WTC11 (cell line): ENCODE data around the gene PDCD1LG2.

Source experiments
- CTCF ChIP-seq: fragments of 200-600 bp; IDR thresholded peaks from 2 replicates; pipeline ENCODE4 v1.8.0; 2022; ENCODE audit warnings: antibody characterized with exemption
- ELF4 ChIP-seq: sonication (generic); formaldehyde crosslinking; IDR thresholded peaks from 2 replicates; pipeline ENCODE4 v1.8.1; 2022; ENCODE audit warnings: low read depth, mild to moderate bottlenecking, moderate library complexity, missing genetic modification reagents
- JUN ChIP-seq: sonication (generic); formaldehyde crosslinking; IDR thresholded peaks from 2 replicates; pipeline ENCODE4 v1.8.0; 2023; ENCODE audit warnings: mild to moderate bottlenecking, missing genetic modification reagents
- NFATC4 ChIP-seq: fragments of 250-450 bp; sonication (Bioruptor Pico); IDR thresholded peaks from 2 replicates; pipeline ENCODE4 v1.9.0; 2021; ENCODE audit warnings: mild to moderate bottlenecking
- ZNF121 ChIP-seq: sonication (generic); formaldehyde crosslinking; IDR thresholded peaks from 2 replicates; pipeline ENCODE4 v1.8.0; 2023; ENCODE audit warnings: missing genetic modification reagents
- TF ChIP-seq, protein P1 (sequence below): sonication (generic); formaldehyde crosslinking; IDR thresholded peaks from 2 replicates; pipeline ENCODE4 v1.8.0; 2022; ENCODE audit warnings: mild to moderate bottlenecking, missing genetic modification reagents

DNA sequence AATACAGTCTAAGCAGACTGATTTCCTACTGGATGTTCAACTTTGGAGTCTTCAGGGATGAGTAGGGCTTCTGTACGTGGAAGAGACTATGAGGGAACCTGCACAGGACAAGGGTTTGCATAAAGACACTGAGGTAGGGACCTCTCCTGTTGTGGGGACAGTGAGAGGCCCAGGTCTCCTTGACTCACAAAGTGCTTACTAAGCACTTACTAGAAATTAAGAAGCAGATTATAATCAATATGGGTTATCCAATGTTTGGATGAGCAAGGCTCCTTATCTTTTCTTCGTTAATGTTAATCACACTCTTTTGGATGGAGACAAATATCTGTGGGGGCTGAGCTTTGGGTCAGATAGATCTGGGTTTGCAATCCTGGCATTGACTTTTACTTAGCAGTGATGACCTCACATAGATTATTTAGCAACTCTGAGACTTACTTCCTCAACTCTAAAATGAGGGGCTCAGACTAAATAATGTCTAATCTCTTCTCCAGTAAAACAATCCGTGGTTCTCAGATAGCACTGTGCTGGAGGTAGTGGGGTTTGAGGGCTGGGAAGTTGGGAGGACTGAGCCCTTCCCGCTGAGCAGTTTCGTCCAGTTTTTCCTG lies 45.9 kb downstream of the PDCD1LG2 start:
- TF ChIP-seq ELF4 (no peak), NFATC4 (CRISPR knock-in tag) (no peak), JUN (no peak), CTCF (no peak), ZNF121 (CRISPR knock-in tag) (no peak)
- TF ChIP-seq, protein P1, sequence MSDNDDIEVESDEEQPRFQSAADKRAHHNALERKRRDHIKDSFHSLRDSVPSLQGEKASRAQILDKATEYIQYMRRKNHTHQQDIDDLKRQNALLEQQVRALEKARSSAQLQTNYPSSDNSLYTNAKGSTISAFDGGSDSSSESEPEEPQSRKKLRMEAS (CRISPR knock-in tag) = no peak
